ENCODE measurements around the gene PSMD6.

GRCh38 chr3:63979093-63979885 lies 44.0 kb downstream of the PSMD6 start:
- TF ChIP-seq MTA2 (IDR thresholded peaks at IDR 0.05; ENCODE audit: low read depth): no peak
- TF ChIP-seq ATF3 (IDR thresholded peaks at IDR 0.05; ENCODE audit: borderline replicate concordance, extremely low read depth, low read depth, low read length): no peak
- no peak for TF ChIP-seq KAT2A (conservative IDR thresholded peaks at IDR 0.05; ENCODE audit: control insufficient read depth, low read depth, low read length)
- TF ChIP-seq ZNF622 (IDR thresholded peaks at IDR 0.05): no peak
